BE2C (cell line): ENCODE data around the gene PFKL.

ENCODE experiments used
- DNase-seq: peaks from one replicate; pipeline ENCODE4 v3.0.0-alpha.2; 2020
- H3K27me3 ChIP-seq: fragments of 250-450 bp; sonication (Bioruptor Pico); 2 replicates; pipeline ENCODE4 v1.5.1; 2020; ENCODE audit warnings: mild to moderate bottlenecking
- H3K36me3 ChIP-seq: fragments of 250-450 bp; sonication (Bioruptor Pico); 2 replicates; pipeline ENCODE4 v1.5.1; 2020; ENCODE audit warnings: mild to moderate bottlenecking
- H3K4me1 ChIP-seq: fragments of 250-450 bp; sonication (Bioruptor Pico); 2 replicates; pipeline ENCODE4 v1.5.1; 2020
- H3K4me3 ChIP-seq: 2 replicates; pipeline ENCODE4 v1.5.1; 2011; ENCODE audit warnings: low read depth, low read length
- H3K9me3 ChIP-seq: fragments of 250-450 bp; sonication (Bioruptor Pico); 2 replicates; pipeline ENCODE4 v1.5.1; 2020
- CTCF ChIP-seq: IDR thresholded peaks from 2 replicates; pipeline ENCODE4 v1.5.1; 2012; ENCODE audit warnings: mild to moderate bottlenecking, low read depth, low read length

The PFKL gene

GRCh38 chr21:44260066-44260465 lies 39.8 kb upstream of the PFKL start:
- Histone ChIP-seq H3K4me1 (no peaks in the 10 kb centered on the region), H3K4me3 (no peak overlapping the region), H3K9me3 (no peaks in the 10 kb centered on the region), H3K27me3 (no peaks in the 10 kb centered on the region), H3K36me3 (no peaks in the 10 kb centered on the region)
- no peak for TF ChIP-seq CTCF
- no peak for DNase-seq

- H3K9me3 ChIP-seq: no peaks in the 10 kb centered on the region
- H3K4me1 ChIP-seq: no peaks in the 10 kb centered on the region
- DNase-seq: no peak
- TF ChIP-seq CTCF: no peak
- H3K4me3 ChIP-seq: no peak overlapping the region
- no peaks in the 10 kb centered on the region for H3K36me3 ChIP-seq
- no peaks in the 10 kb centered on the region for H3K27me3 ChIP-seq
These were observed 38.8 kb upstream of the PFKL start for GRCh38 chr21:44260791-44261631.

GRCh38 chr21:44261675-44262295 lies 38.1 kb upstream of the PFKL start, which contains the start of gene DNMT3L:
Gene DNMT3L, minus strand, starts transcription at chr21:44261897. Its CDS starts 638 bp downstream, at chr21:44261259.
- Histone ChIP-seq H3K4me3 (no peak within 1 kb of the TSS), H3K27me3 (no peaks in the 10 kb centered on the region), H3K36me3 (no peaks in the 10 kb centered on the region), H3K4me1 (no peaks in the 10 kb centered on the region), H3K9me3 (no peaks in the 10 kb centered on the region)
- TF ChIP-seq CTCF: no peak
- no peak for DNase-seq

- TF ChIP-seq CTCF: no peak
- Histone ChIP-seq H3K4me1 (no peaks in the 10 kb centered on the region), H3K36me3 (no peaks in the 10 kb centered on the region), H3K4me3 (no peak overlapping the region), H3K27me3 (no peaks in the 10 kb centered on the region), H3K9me3 (no peaks in the 10 kb centered on the region)
- no peak for DNase-seq
These were observed 37.4 kb upstream of the PFKL start for GRCh38 chr21:44262338-44263056.

- H3K4me1 ChIP-seq: no peaks in the 10 kb centered on the region
- TF ChIP-seq CTCF: no peak
- no peaks in the 10 kb centered on the region for H3K9me3 ChIP-seq
- no peak for DNase-seq
- no peaks in the 10 kb centered on the region for H3K36me3 ChIP-seq
- no peak overlapping the region for H3K4me3 ChIP-seq
- no peaks in the 10 kb centered on the region for H3K27me3 ChIP-seq
These were observed 36.6 kb upstream of the PFKL start for GRCh38 chr21:44263221-44263760.
